Measurements from ENCODE around the gene FBXO47.

FBXO47 gene

DNA sequence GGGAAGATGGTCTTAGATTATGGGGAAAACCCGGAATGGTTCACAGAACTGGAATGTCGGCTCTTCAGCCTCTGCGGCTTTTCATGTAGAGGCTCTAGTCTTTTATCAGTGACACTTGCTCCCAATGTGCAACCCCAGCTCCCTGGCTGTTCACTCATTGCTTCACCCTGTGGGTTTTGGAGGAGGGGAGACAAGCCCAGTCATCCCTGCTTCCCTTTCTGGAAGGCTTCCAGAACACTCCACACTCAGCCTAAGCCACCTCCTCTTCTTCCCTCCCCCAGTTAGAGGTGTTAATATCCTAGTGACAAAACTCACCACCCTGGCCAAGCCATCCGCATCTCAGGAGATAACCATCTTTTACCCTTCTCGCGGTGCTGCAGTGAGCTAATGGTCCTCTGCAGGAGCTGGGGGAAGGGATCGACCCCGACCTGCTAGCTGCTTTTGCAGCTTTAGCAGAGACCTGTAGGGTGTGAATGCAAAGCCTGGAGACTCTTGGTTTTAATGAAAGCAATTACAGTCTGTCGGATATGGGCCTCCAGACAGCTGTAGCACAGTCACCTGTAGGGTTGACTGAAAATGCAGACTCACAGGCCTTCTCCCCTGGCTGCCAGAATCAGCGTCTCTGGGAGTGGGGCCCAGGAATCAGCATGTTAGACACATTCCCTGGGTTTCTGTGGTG is 66.1 kb downstream of the FBXO47 start:
- DNase-seq (ENCODE audit: low spot score), result no peak

- no peak for DNase-seq (ENCODE audit: low spot score)
Observed at GRCh38 chr17:38899421-38899820, 67.8 kb downstream of the FBXO47 start.

DNA sequence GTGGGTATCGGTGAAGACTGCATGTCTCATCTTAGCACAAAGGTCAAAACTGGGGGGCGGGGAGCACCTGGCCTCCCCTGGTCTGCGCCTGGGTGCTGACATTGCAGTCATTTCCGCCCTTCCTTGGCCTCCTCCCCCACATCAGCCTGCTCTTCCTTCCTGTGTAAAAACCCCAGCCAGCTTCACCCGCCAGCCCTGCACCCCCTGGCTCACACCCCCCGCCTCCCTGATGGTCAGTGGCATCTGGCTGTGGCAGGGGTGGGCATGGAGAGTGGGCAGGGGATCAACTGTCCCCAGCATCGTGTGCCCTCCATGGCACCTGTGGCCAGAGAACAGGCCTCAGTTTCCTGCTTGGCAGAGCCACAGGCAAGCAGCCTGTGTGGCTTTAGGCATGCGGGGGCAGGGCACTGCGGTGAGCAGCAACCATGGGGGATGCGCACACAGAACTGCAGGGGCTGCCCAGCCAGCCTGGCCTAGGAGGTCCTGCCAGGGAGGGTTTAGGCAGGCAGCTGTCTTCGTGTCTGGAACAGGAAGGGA is 68.3 kb downstream of the FBXO47 start:
- DNase-seq (ENCODE audit: low spot score), result no peak

DNA sequence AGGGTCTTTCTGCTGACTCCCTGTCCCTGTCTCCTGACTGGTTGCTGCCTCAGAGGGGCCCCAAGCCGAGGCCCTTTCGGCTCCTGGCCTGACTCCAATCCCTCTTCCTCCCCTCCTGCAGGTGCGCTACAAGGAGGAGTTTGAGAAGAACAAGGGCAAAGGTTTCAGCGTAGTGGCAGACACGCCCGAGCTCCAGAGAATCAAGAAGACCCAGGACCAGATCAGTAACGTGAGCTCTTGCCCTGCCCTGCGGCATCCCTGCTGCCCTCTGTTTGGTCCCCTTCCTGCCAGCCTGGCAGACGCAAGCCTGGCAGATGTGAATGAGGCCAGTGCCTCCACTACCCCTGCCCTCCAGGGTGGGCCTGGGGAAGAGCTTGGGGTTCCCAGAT is 68.9 kb downstream of the FBXO47 start:
- DNase-seq (ENCODE audit: low spot score), result no peak

DNA sequence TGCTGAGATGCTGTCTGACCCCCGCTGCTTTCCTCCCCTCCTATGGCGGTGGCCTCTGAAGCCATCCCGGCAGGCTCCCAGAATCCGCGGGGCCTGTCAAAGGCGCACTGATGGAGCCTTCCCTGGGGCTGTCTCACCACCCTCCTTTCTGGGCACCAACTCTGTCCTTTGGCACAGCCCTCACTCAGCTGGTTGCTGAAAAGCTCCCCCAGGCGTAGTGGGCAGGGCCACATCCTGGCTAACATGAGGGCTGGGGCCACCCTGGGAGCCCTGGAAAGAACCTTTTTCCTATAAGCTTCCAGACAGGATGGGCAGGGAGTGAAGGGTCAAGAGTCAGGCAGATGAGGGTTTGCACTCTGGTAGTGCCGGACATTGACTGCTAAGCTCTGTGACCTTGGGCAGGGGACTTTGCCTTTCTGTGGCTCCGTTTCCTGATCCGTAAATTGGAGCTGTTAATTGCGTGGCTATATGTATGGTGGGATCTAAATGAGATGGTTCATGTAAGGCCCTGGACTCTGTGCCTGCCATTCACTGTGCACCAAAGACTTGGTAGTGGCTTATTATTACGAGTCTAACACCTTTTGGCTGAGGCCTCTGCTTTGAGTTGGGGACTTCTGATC is 69.4 kb downstream of the FBXO47 start:
- no peak for DNase-seq (ENCODE audit: low spot score)

DNA sequence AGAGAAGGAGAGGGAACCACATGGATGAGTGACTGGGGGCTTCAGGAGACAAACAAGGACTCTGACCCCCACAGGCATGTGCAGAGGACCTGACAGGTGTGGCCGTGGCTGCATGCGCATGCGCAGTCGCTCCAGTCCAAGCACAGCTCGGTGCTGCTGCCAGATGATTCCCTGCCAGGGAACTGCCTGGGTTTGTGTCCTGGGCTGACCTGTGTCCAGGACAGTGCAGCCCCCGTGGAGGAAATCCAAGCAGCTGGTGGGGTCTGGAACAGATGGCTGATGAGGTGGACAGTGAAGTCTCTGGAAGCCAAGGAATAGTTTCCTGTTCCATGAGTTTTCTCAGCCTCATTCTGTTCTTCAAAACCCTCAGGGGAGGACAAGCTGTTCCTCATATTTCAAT is 70.0 kb downstream of the FBXO47 start:
- no peak for DNase-seq (ENCODE audit: low spot score)

DNA sequence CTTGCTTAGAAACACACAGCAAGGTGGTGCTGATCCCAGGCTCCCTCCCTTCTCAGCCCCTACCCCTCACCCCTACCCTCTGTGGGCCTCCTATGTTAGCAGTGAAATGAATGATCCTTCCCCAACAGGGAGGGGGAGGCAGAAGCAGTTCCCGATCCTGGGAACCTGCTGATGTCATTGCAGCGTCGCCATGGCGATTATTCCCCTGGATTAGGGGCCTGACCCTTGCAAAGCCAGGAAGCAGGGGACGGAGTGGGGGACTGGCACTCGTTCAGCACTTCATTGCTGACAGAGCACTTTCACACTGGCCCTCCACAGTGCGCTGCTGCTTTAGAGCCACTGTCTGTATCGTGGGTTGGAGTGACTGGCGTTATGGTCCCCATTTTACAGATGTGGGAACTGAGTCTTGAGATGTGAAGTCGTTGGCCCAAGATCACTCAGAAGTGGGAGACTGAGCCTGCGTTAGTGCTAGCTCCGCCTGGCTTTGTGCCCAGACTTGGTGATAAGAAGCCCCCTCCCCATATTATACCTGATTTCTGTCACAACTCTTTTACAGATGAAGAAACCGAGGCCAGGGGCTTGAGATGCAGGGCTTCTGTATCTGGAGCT is 70.8 kb downstream of the FBXO47 start:
- DNase-seq (ENCODE audit: low spot score), result no peak

- no peak for DNase-seq (ENCODE audit: low spot score)
Observed at GRCh38 chr17:38894276-38894675, 72.9 kb downstream of the FBXO47 start.

GRCh38 chr17:38893607-38894006 is 73.6 kb downstream of the FBXO47 start:
- DNase-seq (ENCODE audit: low spot score), result no peak

DNA sequence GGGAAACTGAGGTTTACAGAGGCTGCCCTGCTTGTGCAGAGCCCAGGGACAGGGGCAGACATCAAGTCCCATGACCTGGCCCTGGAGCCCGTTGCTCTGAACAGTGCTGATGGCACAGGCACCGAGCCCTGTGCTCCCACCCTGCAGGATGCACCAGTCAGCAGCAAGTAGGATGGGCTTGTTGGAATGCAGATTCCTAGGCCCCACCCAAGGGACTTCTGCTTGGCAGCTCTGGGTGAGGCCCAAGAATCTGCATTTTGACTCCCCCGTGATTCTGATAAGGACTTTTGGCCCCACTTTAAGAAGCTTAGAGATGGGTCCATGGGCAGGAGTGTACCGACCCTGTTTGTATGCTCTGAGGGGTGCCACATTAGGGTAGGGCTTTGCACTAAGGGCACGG is 74.1 kb downstream of the FBXO47 start:
- DNase-seq (ENCODE audit: low spot score), result no peak

GRCh38 chr17:38892620-38893019 is 74.6 kb downstream of the FBXO47 start:
- no peak for DNase-seq (ENCODE audit: low spot score)

GRCh38 chr17:38892083-38892482 is 75.1 kb downstream of the FBXO47 start:
- no peak for DNase-seq (ENCODE audit: low spot score)

GRCh38 chr17:38891441-38891840 is 75.8 kb downstream of the FBXO47 start:
- no peak for DNase-seq (ENCODE audit: low spot score)

DNA sequence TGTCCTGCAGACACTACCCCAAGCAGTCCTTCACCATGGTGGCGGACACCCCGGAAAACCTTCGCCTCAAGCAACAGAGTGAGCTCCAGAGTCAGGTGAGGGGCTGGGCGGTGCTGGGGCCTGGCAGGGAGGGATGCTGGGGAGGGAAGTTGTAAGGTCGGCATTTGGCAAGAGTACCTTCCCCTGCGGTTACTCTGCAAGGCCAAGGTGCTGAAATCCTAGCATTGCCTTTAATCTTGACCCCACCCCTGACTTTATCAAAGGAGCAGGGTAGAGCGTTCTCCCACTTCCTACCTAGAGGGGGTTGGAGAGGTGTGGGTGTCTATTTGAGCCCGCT is 76.8 kb downstream of the FBXO47 start:
- no peak for DNase-seq (ENCODE audit: low spot score)

DNA sequence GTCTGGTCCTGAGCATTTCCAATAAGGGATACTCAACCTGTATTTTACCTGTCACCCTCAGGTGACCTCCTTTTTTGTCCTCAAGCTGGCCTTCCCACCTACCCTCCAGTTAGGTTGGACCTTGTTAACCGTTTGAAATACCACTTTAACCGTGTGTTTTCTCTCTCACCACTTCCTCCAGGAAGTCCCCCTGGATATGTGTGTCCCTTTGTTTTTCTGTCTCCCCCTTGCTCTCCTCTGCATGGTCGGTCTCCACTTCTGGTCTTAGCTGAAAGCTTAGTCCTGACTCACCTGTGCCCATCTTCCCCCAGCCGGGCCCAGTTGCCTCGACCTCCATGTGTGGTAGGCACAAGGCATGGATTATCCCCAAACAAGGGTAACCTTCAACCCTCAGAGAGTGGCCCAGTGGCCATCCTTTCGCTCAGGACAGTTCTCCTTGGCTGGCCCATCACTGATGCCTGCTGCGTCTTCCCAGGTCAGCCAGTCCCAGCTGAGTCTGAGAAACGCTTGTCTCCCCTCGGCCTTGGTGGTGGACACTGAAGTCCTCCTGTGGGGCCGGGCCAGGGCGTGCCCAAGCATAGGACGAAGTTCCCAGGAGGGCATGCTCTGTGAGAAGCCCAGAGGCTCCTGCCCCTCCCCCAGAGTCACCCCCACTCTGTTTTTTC is 77.3 kb downstream of the FBXO47 start:
- no peak for DNase-seq (ENCODE audit: low spot score)

DNA sequence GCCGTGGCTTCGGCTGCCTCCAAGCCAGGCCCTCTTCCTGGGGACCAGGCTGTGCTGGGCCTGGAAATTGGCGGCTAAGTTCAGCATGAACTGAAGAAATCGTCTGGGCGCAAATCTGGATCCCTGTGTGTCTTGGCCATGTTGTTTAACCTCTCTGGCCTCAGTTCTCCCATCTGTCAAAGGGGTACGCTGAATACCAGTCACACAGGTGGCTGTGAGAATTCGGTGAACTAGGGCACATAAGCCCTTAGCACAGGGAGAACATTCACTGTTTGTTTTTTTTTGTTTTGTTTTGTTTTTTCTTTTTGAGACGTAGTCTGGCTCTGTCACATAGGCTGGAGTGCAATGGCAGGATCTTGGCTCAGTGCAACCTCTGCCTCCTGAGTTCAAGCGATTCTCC is 78.4 kb downstream of the FBXO47 start:
- no peak for DNase-seq (ENCODE audit: low spot score)

DNA sequence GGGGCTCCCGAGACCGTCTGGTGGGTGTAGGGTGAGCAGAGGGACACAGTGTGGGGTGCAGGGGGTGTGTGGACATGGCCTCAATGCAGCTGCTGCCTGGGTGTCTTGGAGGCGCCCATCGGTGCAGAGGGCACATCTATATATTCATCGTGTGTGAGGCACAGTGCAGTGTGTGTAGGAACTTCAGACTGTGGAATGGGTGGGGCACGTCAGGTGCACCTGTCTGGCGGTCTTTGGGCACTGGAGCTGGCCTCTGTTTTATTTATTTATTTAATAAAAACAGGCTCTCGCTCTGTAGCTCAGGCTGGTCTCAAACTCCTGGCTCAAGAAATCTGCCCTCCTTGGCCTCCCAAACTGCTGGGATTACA is 80.6 kb downstream of the FBXO47 start:
- no peak for DNase-seq (ENCODE audit: low spot score)
